H9 (cell line): Measurements from ENCODE around the gene ACBD6. TPM values are rescaled to one million over a fixed set of nuclear protein-coding genes. Genes with fewer than 3 reads are reported as not detected.

Experiments
- DNase-seq: peaks from one replicate; pipeline ENCODE4 v3.0.0-alpha.2; 2017
- H2AFZ ChIP-seq: one replicate; pipeline ENCODE4 v1.6.1; 2013; ENCODE audit warnings: mild to moderate bottlenecking, low read length, control low read depth, moderate library complexity
- H2AK5ac ChIP-seq: 2 replicates; pipeline ENCODE4 v1.6.1; 2013; ENCODE audit warnings: low read length, control low read depth, mixed read lengths; ENCODE audit not compliant: insufficient read length
- H2BK120ac ChIP-seq: one replicate; pipeline ENCODE4 v1.6.1; 2013; ENCODE audit warnings: low read depth, mild to moderate bottlenecking, low read length, control low read depth, inconsistent platforms; ENCODE audit not compliant: poor library complexity, severe bottlenecking
- H2BK12ac ChIP-seq: 2 replicates; pipeline ENCODE4 v1.6.1; 2013; ENCODE audit warnings: low read length, control low read depth, mixed read lengths, low read depth; ENCODE audit not compliant: insufficient read length
- H2BK15ac ChIP-seq: 2 replicates; pipeline ENCODE4 v1.6.1; 2013; ENCODE audit warnings: low read depth, low read length, control low read depth
- H2BK20ac ChIP-seq: one replicate; pipeline ENCODE4 v1.6.1; 2013; ENCODE audit warnings: low read depth, mild to moderate bottlenecking, low read length, control low read depth, inconsistent platforms; ENCODE audit not compliant: poor library complexity, severe bottlenecking
- H2BK5ac ChIP-seq: 2 replicates; pipeline ENCODE4 v1.6.1; 2013; ENCODE audit warnings: low read length, control low read depth, mixed read lengths; ENCODE audit not compliant: insufficient read length
- H3K14ac ChIP-seq: 2 replicates; pipeline ENCODE4 v1.6.1; 2013; ENCODE audit warnings: low read length, control low read depth; ENCODE audit not compliant: insufficient read depth
- H3K18ac ChIP-seq: 2 replicates; pipeline ENCODE4 v1.6.1; 2013; ENCODE audit warnings: low read depth, mild to moderate bottlenecking, mixed read lengths, low read length, control low read depth; ENCODE audit not compliant: insufficient read length
- H3K23ac ChIP-seq: 2 replicates; pipeline ENCODE4 v1.6.1; 2013; ENCODE audit warnings: low read length, control low read depth, mixed read lengths, low read depth; ENCODE audit not compliant: insufficient read length
- H3K23me2 ChIP-seq: 2 replicates; pipeline ENCODE4 v1.6.1; 2013; ENCODE audit warnings: low read depth, mild to moderate bottlenecking, mixed read lengths, low read length, control low read depth; ENCODE audit not compliant: insufficient read length, poor library complexity, severe bottlenecking
- H3K27ac ChIP-seq: 2 replicates; pipeline ENCODE4 v1.5.1; 2013; ENCODE audit warnings: low read length, control low read depth, mixed read lengths, low read depth; ENCODE audit not compliant: insufficient read length
- H3K27me3 ChIP-seq: 2 replicates; pipeline ENCODE4 v1.6.1; 2013; ENCODE audit warnings: low read length, control low read depth, inconsistent platforms; ENCODE audit not compliant: insufficient read depth
- H3K4ac ChIP-seq: 2 replicates; pipeline ENCODE4 v1.6.1; 2013; ENCODE audit warnings: low read depth, mild to moderate bottlenecking, control low read depth, inconsistent platforms, low read length, moderate library complexity
- H3K4me1 ChIP-seq: 2 replicates; pipeline ENCODE4 v1.6.1; 2013; ENCODE audit warnings: low read length, control low read depth, inconsistent platforms; ENCODE audit not compliant: insufficient read depth
- H3K4me2 ChIP-seq: 2 replicates; pipeline ENCODE4 v1.6.1; 2013; ENCODE audit warnings: low read length, control low read depth, mixed read lengths; ENCODE audit not compliant: insufficient read length, insufficient read depth
- H3K56ac ChIP-seq: 2 replicates; pipeline ENCODE4 v1.6.1; 2013; ENCODE audit warnings: low read depth, mild to moderate bottlenecking, mixed read lengths, low read length, control low read depth; ENCODE audit not compliant: insufficient read length
- H3K79me1 ChIP-seq: 2 replicates; pipeline ENCODE4 v1.6.1; 2013; ENCODE audit warnings: low read depth, mild to moderate bottlenecking, moderate library complexity, low read length, control low read depth, inconsistent platforms; ENCODE audit not compliant: insufficient read depth, poor library complexity, severe bottlenecking
- H3K79me2 ChIP-seq: 2 replicates; pipeline ENCODE4 v1.6.1; 2013; ENCODE audit warnings: low read length, control low read depth, inconsistent platforms; ENCODE audit not compliant: insufficient read depth
- H3K9ac ChIP-seq: 2 replicates; pipeline ENCODE4 v1.6.1; 2013; ENCODE audit warnings: low read length, control low read depth, mixed read lengths; ENCODE audit not compliant: insufficient read length; ENCODE audit errors: extremely low read depth
- H3K9me3 ChIP-seq: one replicate; pipeline ENCODE4 v1.6.1; 2013; ENCODE audit warnings: low read depth, low read length, inconsistent platforms; ENCODE audit not compliant: control insufficient read depth
- H3T11ph ChIP-seq: one replicate; pipeline ENCODE4 v1.6.1; 2013; ENCODE audit warnings: mild to moderate bottlenecking, low read length, control low read depth, inconsistent platforms
- H4K20me1 ChIP-seq: one replicate; pipeline ENCODE4 v1.6.1; 2013; ENCODE audit not compliant: control insufficient read depth, insufficient read length, insufficient read depth
- H4K5ac ChIP-seq: 2 replicates; pipeline ENCODE4 v1.6.1; 2013; ENCODE audit warnings: low read depth, mild to moderate bottlenecking, mixed read lengths, low read length, control low read depth; ENCODE audit not compliant: insufficient read length
- H4K8ac ChIP-seq: replicated peaks from 2 replicates; pipeline ENCODE4 v1.6.1; 2013; ENCODE audit warnings: low read length, control low read depth, mixed read lengths, low read depth; ENCODE audit not compliant: insufficient read length
- H4K91ac ChIP-seq: 2 replicates; pipeline ENCODE4 v1.6.1; 2013; ENCODE audit warnings: low read depth, mild to moderate bottlenecking, moderate library complexity, mixed read lengths, low read length, control low read depth; ENCODE audit not compliant: insufficient read length
- H3K27ac Mint-ChIP-seq, 3 experiments: 2 replicates in 2 of 3; 3 replicates in 1 of 3; pipeline ENCODE4 v1.8.0; 2020 to 2021; ENCODE audit warnings: mixed read lengths in 3 of 3, mild to moderate bottlenecking in 1 of 3, moderate library complexity in 1 of 3
- H3K27me3 Mint-ChIP-seq: 2 replicates; pipeline ENCODE4 v1.8.0; 2021; ENCODE audit warnings: low read depth, mild to moderate bottlenecking, moderate library complexity, mixed read lengths
- H3K36me3 Mint-ChIP-seq, 3 experiments: 2 replicates in 2 of 3; 3 replicates in 1 of 3; pipeline ENCODE4 v1.8.0; 2020 to 2021; ENCODE audit warnings: low read depth in 3 of 3, mixed read lengths in 3 of 3; ENCODE audit not compliant: insufficient read depth in 1 of 3
- H3K4me1 Mint-ChIP-seq, 2 experiments: 2 replicates each; pipeline ENCODE4 v1.8.0; 2020; ENCODE audit warnings: mixed read lengths in 2 of 2
- H3K4me3 Mint-ChIP-seq, 2 experiments: 2 replicates in 1 of 2; 3 replicates in 1 of 2; pipeline ENCODE4 v1.8.0; 2020 to 2021; ENCODE audit warnings: mild to moderate bottlenecking in 2 of 2, mixed read lengths in 2 of 2, moderate library complexity in 1 of 2
- H3K9me3 Mint-ChIP-seq, 2 experiments: 2 replicates in 1 of 2; 3 replicates in 1 of 2; pipeline ENCODE4 v1.8.0; 2020; ENCODE audit warnings: mild to moderate bottlenecking in 2 of 2, mixed read lengths in 2 of 2, moderate library complexity in 1 of 2
- CTCF ChIP-seq: fragments of 200-600 bp; sonication (generic); conservative IDR thresholded peaks from 3 replicates; pipeline ENCODE4 v1.8.0; 2021; ENCODE audit warnings: antibody characterized with exemption, mild to moderate bottlenecking
- WGBS: extraction: QIAGEN DNeasy Blood & Tissue Kit; methylation state at CpG from one replicate; pipeline ENCODE4 v1.1.7; 2013; ENCODE audit warnings: missing lambda C conversion rate, low lambda C conversion rate, mixed read lengths; ENCODE audit not compliant: insufficient read length; ENCODE audit errors: extremely low coverage; 5-methylcytosine and 5-hydroxymethylcytosine counted together
- total RNA-seq: library from RNA; stranded (reverse); gene quantifications from 2 replicates; pipeline ENCODE4 v1.2.1, GENCODE V29; 2021

Gene ACBD6
- total RNA-seq, 1 experiment from 2014 or later = 51.4 TPM

GRCh38 chr1:180369061-180369460 lies 133.3 kb downstream of the ACBD6 start:
- H3K4me1 Mint-ChIP-seq = peaks cover 5 to 9% of the 10 kb centered on the region in 2 experiments
- H2BK5ac ChIP-seq = no peak overlapping the region
- H3K23me2 ChIP-seq = no peaks in the 10 kb centered on the region
- H3K4me2 ChIP-seq = no peak overlapping the region
- no peak overlapping the region for H3K56ac ChIP-seq
- no peak overlapping the region for H2AK5ac ChIP-seq
- H3K79me2 ChIP-seq = no peaks in the 10 kb centered on the region; the same call in 1 of the 2 replicates
- H3K23ac ChIP-seq = no peak overlapping the region
- no peak overlapping the region for H4K91ac ChIP-seq
- no peak overlapping the region for H3T11ph ChIP-seq
- H2BK12ac ChIP-seq = no peak overlapping the region
- no peaks in the 10 kb centered on the region for H4K20me1 ChIP-seq
- no peaks in the 10 kb centered on the region; a peak in 1 of 5 replicates for H3K9me3 Mint-ChIP-seq
- no peak overlapping the region for H3K9ac ChIP-seq
- TF ChIP-seq CTCF = no peak
- no peak overlapping the region for H3K14ac ChIP-seq
- H3K36me3 Mint-ChIP-seq = no peaks in the 10 kb centered on the region
- H2AFZ ChIP-seq = no peak overlapping the region
- H3K4me3 Mint-ChIP-seq = no peak overlapping the region
- no peaks in the 10 kb centered on the region for H3K27me3 ChIP-seq
- H3K4me1 ChIP-seq = no peaks in the 10 kb centered on the region
- H3K18ac ChIP-seq = no peak overlapping the region
- no peak overlapping the region for H2BK120ac ChIP-seq
- H3K27me3 Mint-ChIP-seq = no peaks in the 10 kb centered on the region
- H3K27ac ChIP-seq = no peak overlapping the region
- WGBS = no CpG with 5 or more reads among the region's 6 CpGs
- H2BK15ac ChIP-seq = no peak overlapping the region
- H4K8ac ChIP-seq = no peak overlapping the region
- H3K79me1 ChIP-seq = peaks cover 3% of the 10 kb centered on the region
- H2BK20ac ChIP-seq = no peak overlapping the region
- no peak overlapping the region for H4K5ac ChIP-seq
- no peak overlapping the region; a peak in 1 of 7 replicates for H3K27ac Mint-ChIP-seq
- no peaks in the 10 kb centered on the region for H3K9me3 ChIP-seq
- DNase-seq = no peak
- no peak overlapping the region for H3K4ac ChIP-seq
